GM13977 (cell line): ENCODE results near the gene SMG7.

ENCODE experiments used
- DNase-seq: peaks from one replicate; pipeline ENCODE4 v3.0.0; 2012; ENCODE audit warnings: low spot score
- CTCF ChIP-seq: IDR thresholded peaks from 2 replicates; pipeline ENCODE4 v1.5.1; 2012; ENCODE audit warnings: mild to moderate bottlenecking, control low read depth; ENCODE audit not compliant: insufficient read depth; ENCODE audit errors: extremely low read depth, missing control alignments
- in situ Hi-C: fragments of 300-500 bp; cut with MboI; formaldehyde crosslinking; loops from one replicate; pipeline ENCODE4 v1.12.0; 2022; ENCODE audit warnings: low sequenced_read_pairs, low pct_unique_long_range_greater_than_20kb, mixed read lengths, inconsistent platforms; ENCODE audit not compliant: unreplicated experiment

Gene SMG7

DNA sequence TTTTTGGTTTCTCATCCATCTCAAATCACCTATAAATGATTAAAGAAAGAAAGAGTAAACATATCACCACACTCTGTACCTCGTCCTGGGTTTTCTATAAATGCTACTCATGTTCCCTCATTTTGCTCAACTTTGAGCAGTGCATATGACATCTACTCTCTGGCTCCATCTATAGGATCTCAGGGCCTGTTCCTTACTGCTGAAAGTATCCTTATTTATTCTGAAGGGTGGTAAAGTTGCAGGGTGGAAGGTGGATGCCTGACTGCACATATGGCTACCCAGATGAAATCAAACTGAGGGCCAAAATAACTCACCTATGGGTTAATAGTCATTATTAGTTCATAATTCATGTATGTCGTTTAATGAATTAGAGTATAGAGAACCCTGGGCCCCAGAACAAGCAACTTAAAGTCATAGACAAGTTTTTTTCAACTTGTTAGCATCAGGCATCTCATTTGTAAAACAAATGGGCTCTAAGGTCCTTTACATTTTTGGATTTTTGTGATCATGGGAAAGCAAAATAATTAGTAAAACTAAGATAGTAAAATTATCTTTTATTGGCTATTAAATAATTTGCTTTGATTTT lies 71.4 kb downstream of the SMG7 start:
- in situ Hi-C loops = no loop called here
- DNase-seq = no peak
- peak; percentile 71 for TF ChIP-seq CTCF

DNA sequence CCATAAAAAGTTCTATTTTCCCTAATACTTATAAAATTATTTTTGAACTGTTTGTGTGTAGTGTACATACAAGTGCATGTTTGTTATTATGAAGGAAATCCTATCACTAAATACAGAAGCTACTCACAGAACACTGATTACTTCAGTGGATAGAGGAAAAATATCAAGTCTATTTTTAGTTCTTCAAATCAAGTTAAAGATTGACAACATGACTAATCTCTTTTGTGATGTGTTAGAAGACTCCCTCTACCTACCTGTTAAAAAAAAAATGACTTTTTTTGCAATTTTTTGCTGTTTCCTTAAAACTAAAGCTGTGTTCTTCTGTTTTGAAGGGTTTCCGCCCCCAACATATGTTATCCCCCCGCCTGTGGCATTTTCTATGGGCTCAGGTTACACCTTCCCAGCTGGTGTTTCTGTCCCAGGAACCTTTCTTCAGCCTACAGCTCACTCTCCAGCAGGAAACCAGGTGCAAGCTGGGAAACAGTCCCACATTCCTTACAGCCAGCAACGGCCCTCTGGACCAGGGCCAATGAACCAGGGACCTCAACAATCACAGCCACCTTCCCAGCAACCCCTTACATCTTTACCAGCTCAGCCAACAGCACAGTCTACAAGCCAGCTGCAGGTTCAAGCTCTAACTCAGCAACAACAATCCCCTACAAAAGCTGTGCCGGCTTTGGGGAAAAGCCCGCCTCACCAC lies 72.4 kb downstream of the SMG7 start:
- no peak for DNase-seq
- in situ Hi-C loops = no loop called here
- TF ChIP-seq CTCF = no peak

DNA sequence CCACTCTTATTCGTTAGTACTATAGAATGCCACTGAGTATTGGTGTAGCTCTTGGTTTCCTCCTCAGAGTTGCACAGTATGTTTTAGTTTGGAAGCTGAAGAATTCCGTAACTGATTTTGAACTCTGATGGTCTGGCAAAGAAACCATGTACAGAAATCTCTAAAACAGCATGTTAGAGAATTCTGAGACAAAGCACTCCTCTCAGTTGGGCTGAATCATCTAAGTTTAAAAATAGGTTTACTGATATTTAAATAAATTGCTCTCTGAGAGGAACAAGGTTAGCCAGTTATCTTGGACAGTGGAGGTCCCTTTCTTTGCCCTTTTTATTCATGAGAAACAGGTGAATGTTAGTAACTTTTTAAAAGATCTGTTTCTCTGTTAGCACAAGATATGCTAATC lies 74.1 kb downstream of the SMG7 start:
- no peak for DNase-seq
- TF ChIP-seq CTCF = no peak
- in situ Hi-C loops = no loop called here

- in situ Hi-C loops = no loop called here
- TF ChIP-seq CTCF = no peak
- DNase-seq = no peak
Measured at GRCh38 chr1:183548116-183548515, 75.8 kb downstream of the SMG7 start.

DNA sequence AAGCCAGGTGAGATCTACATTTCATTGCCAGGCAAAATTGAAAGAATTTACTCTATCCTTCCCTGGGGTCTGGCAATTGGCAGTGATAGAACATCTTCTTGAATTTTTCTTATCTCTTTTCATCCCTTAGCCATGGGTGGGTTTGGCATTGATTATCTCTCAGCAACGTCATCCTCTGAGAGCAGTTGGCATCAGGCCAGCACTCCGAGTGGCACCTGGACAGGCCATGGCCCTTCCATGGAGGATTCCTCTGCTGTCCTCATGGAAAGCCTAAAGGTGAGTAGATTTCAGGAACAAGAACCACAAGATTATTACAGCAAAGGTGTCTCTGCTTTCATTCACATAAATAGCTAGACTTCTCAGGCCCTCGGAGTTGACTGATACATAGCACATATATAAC lies 78.6 kb downstream of the SMG7 start:
- no peak for TF ChIP-seq CTCF
- no peak for DNase-seq
- in situ Hi-C loops = no loop called here

DNA sequence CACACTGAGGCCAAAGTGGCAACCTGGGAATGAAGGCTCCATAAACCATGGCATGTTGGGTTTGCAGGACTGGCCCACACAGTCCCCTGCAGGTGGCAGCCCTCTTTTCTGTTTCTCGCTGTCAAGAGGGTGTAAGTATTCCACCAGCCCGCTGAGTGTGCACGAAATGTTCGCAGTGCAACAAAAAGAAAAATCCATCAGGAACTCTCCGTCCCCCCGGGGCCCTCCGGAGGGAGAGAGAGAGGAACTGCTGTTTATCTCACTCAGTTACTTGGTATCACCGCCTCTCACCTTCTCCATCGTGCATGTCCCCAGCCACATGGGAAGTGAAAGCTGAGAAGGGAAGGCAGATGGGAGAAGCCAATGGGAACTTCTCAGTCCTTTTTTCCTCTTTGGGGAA lies 79.6 kb downstream of the SMG7 start:
- no peak for DNase-seq
- in situ Hi-C loops = no loop called here
- TF ChIP-seq CTCF = no peak
